B cell (primary cell): ENCODE results near the gene LIN37. TPM values are rescaled to one million over a fixed set of nuclear protein-coding genes. Genes with fewer than 3 reads are reported as not detected.

ENCODE experiments used
- ATAC-seq: fragments of 200-7000 bp; cut with Tn5 transposase; one replicate; pipeline ENCODE4 v1.10.0; 2021; ENCODE audit warnings: low read depth, mild to moderate bottlenecking, moderate number of reproducible peaks, moderate library complexity
- CTCF ChIA-PET: fragments of 350-600 bp; sonication (Branson Sonifier 250); formaldehyde crosslinking; loops from one replicate; lab custom pipeline; 2021; ENCODE audit warnings: antibody characterized with exemption, inconsistent platforms; lab: Charles Lee
- POLR2A ChIA-PET: fragments of 350-600 bp; sonication (Branson Sonifier 250); formaldehyde crosslinking; loops from one replicate; lab custom pipeline; 2021; ENCODE audit warnings: antibody characterized with exemption; lab: Charles Lee
- DNase-seq: peaks from one replicate; pipeline ENCODE4 v3.0.0; 2013
- H2AFZ ChIP-seq: 2 replicates; pipeline ENCODE4 v1.6.1; 2012; ENCODE audit warnings: mild to moderate bottlenecking, low read depth, low read length; ENCODE audit not compliant: insufficient read depth, poor library complexity, severe bottlenecking
- H3K27ac ChIP-seq, 2 donors: 1 replicate in 1 of 2; 2 replicates in 1 of 2; pipeline ENCODE4 v1.5.1; 2012 to 2013; ENCODE audit warnings: low read length in 2 of 2, mild to moderate bottlenecking in 2 of 2, moderate library complexity in 1 of 2
- H3K27me3 ChIP-seq, 4 experiments: fragments of 200-600 bp in 1 of 4; sonication (generic) in 1 of 4; replicated peaks in 1 of 4; 1 replicate in 2 of 4; 2 replicates in 2 of 4; pipeline versions ENCODE4 v1.6.1 to v1.7.0; 2013 to 2016; ENCODE audit warnings: low read length in 3 of 4, mild to moderate bottlenecking in 2 of 4, mixed read lengths in 1 of 4, moderate library complexity in 1 of 4; ENCODE audit not compliant: insufficient read depth in 4 of 4, control insufficient read depth in 3 of 4; ENCODE audit errors: control extremely low read depth in 1 of 4
- H3K36me3 ChIP-seq, 2 experiments: replicated peaks in 1 of 2; 1 replicate in 1 of 2; 2 replicates in 1 of 2; pipeline versions ENCODE4 v1.6.1 to v1.7.1; 2013; ENCODE audit warnings: low read length in 1 of 2; ENCODE audit not compliant: insufficient read depth in 2 of 2, control insufficient read depth in 1 of 2; ENCODE audit errors: control extremely low read depth in 1 of 2, extremely low read depth in 1 of 2
- H3K4me1 ChIP-seq, 2 donors: fragments of 200-600 bp in 1 of 2; sonication (generic) in 1 of 2; 1 replicate in 1 of 2; 2 replicates in 1 of 2; pipeline versions ENCODE4 v1.5.1 to v1.6.1; 2013 to 2017; ENCODE audit warnings: low read length in 2 of 2; ENCODE audit not compliant: control insufficient read depth in 2 of 2, insufficient read depth in 2 of 2
- H3K4me2 ChIP-seq: replicated peaks from 2 replicates; pipeline ENCODE3; 2012; ENCODE audit warnings: mild to moderate bottlenecking, low read depth, low read length; ENCODE audit not compliant: poor library complexity, severe bottlenecking
- H3K4me3 ChIP-seq, 5 experiments: fragments of 200-600 bp in 1 of 5; sonication (generic) in 1 of 5; 1 replicate in 3 of 5; 2 replicates in 2 of 5; pipeline versions ENCODE4 v1.5.1 to v1.7.0; 2011 to 2016; ENCODE audit warnings: low read length in 4 of 5, mild to moderate bottlenecking in 4 of 5, low read depth in 2 of 5, control low read depth in 1 of 5, moderate library complexity in 1 of 5; ENCODE audit not compliant: insufficient read depth in 1 of 5; ENCODE audit errors: control extremely low read depth in 1 of 5, extremely low read depth in 1 of 5
- H3K79me2 ChIP-seq: fragments of 200-600 bp; sonication (generic); one replicate; pipeline ENCODE4 v1.6.0; 2016; ENCODE audit warnings: low read length; ENCODE audit not compliant: control insufficient read depth, insufficient read depth
- H3K9ac ChIP-seq: fragments of 200-600 bp; sonication (generic); 2 replicates; pipeline ENCODE4 v1.6.1; 2017; ENCODE audit warnings: mild to moderate bottlenecking, low read length, moderate library complexity
- H3K9me3 ChIP-seq, 3 donors: one replicate each; pipeline versions ENCODE4 v1.6.1 to v1.7.1; 2013; ENCODE audit warnings: low read length in 2 of 3; ENCODE audit not compliant: control insufficient read depth in 2 of 3, insufficient read depth in 1 of 3; ENCODE audit errors: control extremely low read depth in 1 of 3
- H4K20me1 ChIP-seq: 2 replicates; pipeline ENCODE4 v1.6.0; 2012; ENCODE audit warnings: mild to moderate bottlenecking, low read length; ENCODE audit not compliant: insufficient read depth, control insufficient read depth, poor library complexity, severe bottlenecking
- H3K27ac Mint-ChIP-seq: one replicate; pipeline ENCODE4 v1.8.0; 2021; ENCODE audit warnings: mixed read lengths
- H3K27me3 Mint-ChIP-seq: one replicate; pipeline ENCODE4 v1.8.0; 2021; ENCODE audit warnings: mixed read lengths
- H3K4me1 Mint-ChIP-seq: one replicate; pipeline ENCODE4 v1.8.0; 2021; ENCODE audit warnings: mixed read lengths
- H3K4me3 Mint-ChIP-seq: one replicate; pipeline ENCODE4 v1.8.0; 2021; ENCODE audit warnings: mixed read lengths
- H3K9me3 Mint-ChIP-seq: one replicate; pipeline ENCODE4 v1.8.0; 2022; ENCODE audit warnings: mixed read lengths; ENCODE audit not compliant: insufficient read depth
- CTCF ChIP-seq: fragments of 200-600 bp; IDR thresholded peaks from one replicate; pipeline ENCODE4 v1.8.0; 2022; ENCODE audit warnings: antibody characterized with exemption, mild to moderate bottlenecking
- EZH2 ChIP-seq: IDR thresholded peaks from 2 replicates; pipeline ENCODE4 v1.6.1; 2012; ENCODE audit warnings: borderline replicate concordance, low read depth, mild to moderate bottlenecking, moderate library complexity, low read length; ENCODE audit not compliant: insufficient read depth, poor library complexity, severe bottlenecking
- WGBS: methylation state at CpG from one replicate; pipeline ENCODE4 v1.1.5; 2013; ENCODE audit warnings: missing lambda C conversion rate; ENCODE audit not compliant: insufficient coverage; 5-methylcytosine and 5-hydroxymethylcytosine counted together
- intact Hi-C: fragments of 100-400 bp; cut with micrococcal nuclease; formaldehyde crosslinking; loops from one replicate; pipeline ENCODE4 v1.10.0; 2022
- polyA plus RNA-seq: library from polyadenylated mRNA; depleted of rRNA; stranded (reverse); fragments of >200 nt; gene quantifications from 2 replicates; pipeline ENCODE4 v1.2.3, GENCODE V29; 2012
- total RNA-seq, 2 donors: library from RNA; stranded (reverse); fragments of 120-200 nt in 1 of 2; gene quantifications; 1 replicate in 1 of 2; 2 replicates in 1 of 2; pipeline versions ENCODE4 v1.2.3 to v1.2.4, GENCODE V29; 2013 to 2022

LIN37 gene
- total and polyA plus RNA-seq, 2 donors (not counting 1 experiment from before 2014, with no cell fraction given) = 22.3 to 64.1 TPM

- Histone ChIP-seq H3K4me2 (no peak overlapping the region), H3K27ac (no peak overlapping the region), H2AFZ (no peak overlapping the region), H3K9me3 (peaks cover 0 to 10% (median 0%) of the 10 kb centered on the region in 3 donors), H3K4me1 (peaks cover 24 to 35% of the 10 kb centered on the region in 2 donors), H3K36me3 (peaks cover 0 to 14% of the 10 kb centered on the region in 2 experiments), H3K9ac (no peak overlapping the region), H4K20me1 (no peaks in the 10 kb centered on the region), H3K4me3 (no peak overlapping the region), H3K27me3 (peaks cover 0 to 23% (median 10%) of the 10 kb centered on the region in 4 experiments), H3K79me2 (peaks cover 29% of the 10 kb centered on the region)
- no peak for TF ChIP-seq CTCF
- TF ChIP-seq EZH2 = no peak
- no CpG with 5 or more reads among the region's 2 CpGs for WGBS
- intact Hi-C loops = loop anchor here (5.0 kb wide), 1 partner anchor 67 kb away; no protein-coding TSS in a partner anchor
- no peaks in the 10 kb centered on the region for H3K9me3 Mint-ChIP-seq
- no peak overlapping the region for H3K27ac Mint-ChIP-seq
- CTCF ChIA-PET = no interaction called here
- no peak for DNase-seq
- ATAC-seq = no peak
- peaks cover 13% of the 10 kb centered on the region for H3K27me3 Mint-ChIP-seq
- peak overlapping the region; percentile 99 for H3K4me3 Mint-ChIP-seq
- POLR2A ChIA-PET = no interaction called here
- peaks cover 33% of the 10 kb centered on the region for H3K4me1 Mint-ChIP-seq
These were observed 11.3 kb downstream of the LIN37 start for GRCh38 chr19:35759697-35760096.

GRCh38 chr19:35760711-35761349 lies 12.5 kb downstream of the LIN37 start:
- H2AFZ ChIP-seq = no peak overlapping the region
- intact Hi-C loops = no loop called here
- DNase-seq (no peak), ATAC-seq (no peak)
- peaks cover 0 to 15% (median 8%) of the 10 kb centered on the region in 4 experiments for H3K27me3 ChIP-seq
- ChIA-PET POLR2A (no interaction called here), CTCF (no interaction called here)
- H4K20me1 ChIP-seq = no peaks in the 10 kb centered on the region
- no peak overlapping the region for H3K27ac ChIP-seq
- WGBS = 100% methylated on average over 3 of the region's 4 CpGs
- Mint-ChIP-seq H3K27ac (no peak overlapping the region), H3K27me3 (peaks cover 7% of the 10 kb centered on the region), H3K9me3 (no peaks in the 10 kb centered on the region), H3K4me3 (no peak overlapping the region), H3K4me1 (peaks cover 27% of the 10 kb centered on the region)
- no peak overlapping the region for H3K9ac ChIP-seq
- H3K36me3 ChIP-seq = peaks cover 0 to 20% of the 10 kb centered on the region in 2 experiments
- H3K4me3 ChIP-seq = no peak overlapping the region
- H3K9me3 ChIP-seq = peaks cover 0 to 5% (median 0%) of the 10 kb centered on the region in 3 donors
- TF ChIP-seq CTCF (no peak), EZH2 (no peak)
- peaks cover 29% of the 10 kb centered on the region for H3K79me2 ChIP-seq
- no peak overlapping the region for H3K4me2 ChIP-seq
- peaks cover 17 to 29% of the 10 kb centered on the region in 2 donors for H3K4me1 ChIP-seq
